SU-DHL-6 (cell line): ENCODE measurements around the gene MAPK1IP1L.

Source experiments
- H2AFZ ChIP-seq: fragments of 200-600 bp; sonication (generic); 2 replicates; pipeline ENCODE4 v1.6.1; 2014; ENCODE audit warnings: low read depth, mild to moderate bottlenecking, moderate library complexity, mixed read lengths, antibody characterized with exemption, low read length; ENCODE audit not compliant: severe bottlenecking
- H3F3A ChIP-seq: fragments of 200-600 bp; shearing (Covaris generic); 2 replicates; pipeline ENCODE4 v1.6.0; 2016; ENCODE audit warnings: antibody characterized with exemption, mild to moderate bottlenecking; ENCODE audit not compliant: insufficient read depth
- H3K27ac ChIP-seq: fragments of 200-600 bp; sonication (generic); 2 replicates; pipeline ENCODE4 v1.5.1; 2016; ENCODE audit warnings: low read depth, mild to moderate bottlenecking, low read length, moderate library complexity, mixed read lengths
- H3K27me3 ChIP-seq: fragments of 200-600 bp; sonication (generic), shearing (Covaris generic); 2 replicates; pipeline ENCODE4 v1.6.0; 2014; ENCODE audit warnings: mild to moderate bottlenecking, low read length
- H3K36me3 ChIP-seq: fragments of 200-600 bp; sonication (generic); 2 replicates; pipeline ENCODE4 v1.6.1; 2014; ENCODE audit warnings: mild to moderate bottlenecking, low read length, mixed read lengths
- H3K4me2 ChIP-seq: fragments of 300-600, 200-600 bp; shearing (Covaris generic), sonication (generic); 2 replicates; pipeline ENCODE4 v1.6.0; 2014; ENCODE audit warnings: low read length, low read depth, mild to moderate bottlenecking; ENCODE audit not compliant: poor library complexity, severe bottlenecking
- H3K4me3 ChIP-seq: fragments of 200-600 bp; sonication (generic); 2 replicates; pipeline ENCODE4 v1.5.1; 2014; ENCODE audit warnings: antibody characterized with exemption, low read length, mild to moderate bottlenecking, mixed read lengths; ENCODE audit not compliant: insufficient read depth, poor library complexity, severe bottlenecking
- H3K79me2 ChIP-seq: fragments of 200-600 bp; sonication (generic); 2 replicates; pipeline ENCODE4 v1.6.1; 2014; ENCODE audit warnings: mild to moderate bottlenecking, low read length, moderate library complexity; ENCODE audit not compliant: insufficient read depth
- H3K9ac ChIP-seq: fragments of 200-600 bp; sonication (generic); 2 replicates; pipeline ENCODE4 v1.7.0; 2014; ENCODE audit warnings: mild to moderate bottlenecking, low read length
- H3K9me2 ChIP-seq: fragments of 200-600 bp; sonication (generic); replicated peaks from 2 replicates; pipeline ENCODE4 v1.6.1; 2014; ENCODE audit warnings: low read length; ENCODE audit not compliant: insufficient read depth
- H3K9me3 ChIP-seq: fragments of 200-600 bp; sonication (generic); 2 replicates; pipeline ENCODE4 v1.6.1; 2014; ENCODE audit warnings: low read length, mixed read lengths; ENCODE audit not compliant: insufficient read depth
- H4K20me1 ChIP-seq: fragments of 200-600 bp; sonication (generic); 2 replicates; pipeline ENCODE4 v1.6.1; 2014; ENCODE audit warnings: low read depth, mild to moderate bottlenecking, antibody characterized with exemption, low read length, moderate library complexity, mixed read lengths
- CTCF ChIP-seq: fragments of 200-600 bp; sonication (generic); IDR thresholded peaks from one replicate; pipeline ENCODE4 v1.5.1; 2017; ENCODE audit warnings: antibody characterized with exemption, mild to moderate bottlenecking, low read length, moderate library complexity; ENCODE audit not compliant: insufficient read depth, poor library complexity, severe bottlenecking
- EZH2phosphoT487 ChIP-seq: fragments of 200-600 bp; sonication (generic), shearing (Covaris generic); conservative IDR thresholded peaks from 2 replicates; pipeline ENCODE4 v1.6.1; 2018; ENCODE audit warnings: mild to moderate bottlenecking, antibody characterized with exemption, low read length, moderate library complexity, mixed read lengths

MAPK1IP1L gene

GRCh38 chr14:55026793-55027561, 24.5 kb upstream of the MAPK1IP1L start, which contains the start of the genes SOCS4 and WDHD1:
SOCS4 (plus strand) TSS chr14:55027236; CDS start chr14:55043042, 15,806 bp downstream.
WDHD1 (minus strand) TSS chr14:55027099; CDS start chr14:55026787, 312 bp downstream.
- Histone ChIP-seq H3K4me2 (peak within 1 kb of the TSS; percentile 91), H3K79me2 (peaks cover 88% of the 10 kb centered on the region), H3F3A (no peaks in the 10 kb centered on the region), H2AFZ (peak within 1 kb of the TSS; percentile 75), H3K36me3 (peaks cover under 1% of the 10 kb centered on the region; the same call in 1 of the 2 replicates), H4K20me1 (peaks cover 21% of the 10 kb centered on the region; the same call in 1 of the 2 replicates), H3K9ac (peak within 1 kb of the TSS; percentile 92), H3K4me3 (peak within 1 kb of the TSS; percentile 97), H3K27me3 (no peaks in the 10 kb centered on the region), H3K9me3 (no peaks in the 10 kb centered on the region), H3K9me2 (no peaks in the 10 kb centered on the region), H3K27ac (peak within 1 kb of the TSS; percentile 80)
- no peak for TF ChIP-seq EZH2phosphoT487
- no peak for TF ChIP-seq CTCF

- H3K79me2 ChIP-seq, result peaks cover 91% of the 10 kb centered on the region
- peak overlapping the region; percentile 80 for H3K27ac ChIP-seq
- no peaks in the 10 kb centered on the region for H3K9me2 ChIP-seq
- H3K27me3 ChIP-seq, result no peaks in the 10 kb centered on the region
- H3K4me3 ChIP-seq, result peak overlapping the region; percentile 97
- peaks cover 5% of the 10 kb centered on the region; the same call in 1 of the 2 replicates for H3K36me3 ChIP-seq
- H4K20me1 ChIP-seq, result peaks cover 21% of the 10 kb centered on the region; the same call in 1 of the 2 replicates
- H3K9me3 ChIP-seq, result no peaks in the 10 kb centered on the region
- peak overlapping the region; percentile 92 for H3K9ac ChIP-seq
- H3K4me2 ChIP-seq, result peak overlapping the region; percentile 91
- H3F3A ChIP-seq, result no peaks in the 10 kb centered on the region
- no peak overlapping the region for H2AFZ ChIP-seq
- TF ChIP-seq EZH2phosphoT487 (no peak), CTCF (no peak)
Measured at GRCh38 chr14:55028066-55028465, 23.4 kb upstream of the MAPK1IP1L start.

DNA sequence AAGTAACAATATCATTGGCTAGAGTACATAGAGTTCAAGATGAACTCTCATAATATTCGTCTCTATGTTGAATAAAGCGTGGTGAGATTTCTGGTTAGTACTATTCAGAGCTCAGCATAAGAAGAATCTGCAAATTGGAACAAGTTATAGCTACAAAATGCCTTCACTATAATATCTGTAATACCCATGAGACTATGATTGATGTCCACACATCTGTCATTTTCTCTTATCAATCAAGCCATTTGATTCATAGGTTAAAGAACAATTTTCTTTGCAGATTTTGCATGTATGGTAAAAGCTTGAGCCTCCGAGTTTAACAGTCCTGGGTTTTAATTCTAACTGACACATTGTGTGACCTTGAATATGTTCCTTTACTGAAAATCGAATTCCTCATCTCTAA, 23.0 kb upstream of the MAPK1IP1L start:
- peaks cover 91% of the 10 kb centered on the region for H3K79me2 ChIP-seq

More for the DNA sequence above, 23.0 kb upstream of the MAPK1IP1L start:
- H3F3A ChIP-seq, result no peaks in the 10 kb centered on the region
- H3K9me3 ChIP-seq, result no peaks in the 10 kb centered on the region
- no peak overlapping the region for H3K27ac ChIP-seq
- peaks cover 21% of the 10 kb centered on the region; the same call in 1 of the 2 replicates for H4K20me1 ChIP-seq
- peak overlapping the region; percentile 92 for H3K9ac ChIP-seq
- peak overlapping the region; percentile 91 for H3K4me2 ChIP-seq
- H3K36me3 ChIP-seq, result peaks cover 9% of the 10 kb centered on the region; the same call in 1 of the 2 replicates
- peak overlapping the region; percentile 97 for H3K4me3 ChIP-seq
- no peak overlapping the region for H2AFZ ChIP-seq
- no peak for TF ChIP-seq CTCF
- no peak for TF ChIP-seq EZH2phosphoT487
- H3K27me3 ChIP-seq, result no peaks in the 10 kb centered on the region
- H3K9me2 ChIP-seq, result no peaks in the 10 kb centered on the region
